Cortex of kidney (tissue), 1 donor: Measurements from ENCODE around the gene SFMBT1.
"Not testable (repeated sequence)": the region's sequence is repeated elsewhere in the genome, so short reads cannot be mapped to it uniquely, and the experiment has no call there.

Source experiments
- DNase-seq: peaks from one replicate; lab custom pipeline; 2025; lab: John Stamatoyannopoulos, UW

SFMBT1 gene

GRCh38 chr3:53072653-53073552, 27.0 kb upstream of the SFMBT1 start:
- DNase-seq, result no peak

- no peak for DNase-seq
These were observed 26.1 kb upstream of the SFMBT1 start for GRCh38 chr3:53071882-53072431.

GRCh38 chr3:53069422-53070068, 23.7 kb upstream of the SFMBT1 start:
- no peak for DNase-seq

- DNase-seq, result no peak
These were observed 22.3 kb upstream of the SFMBT1 start for GRCh38 chr3:53068176-53068575.

- DNase-seq, result no peak
These were observed 21.7 kb upstream of the SFMBT1 start for GRCh38 chr3:53067567-53067966.

- no peak for DNase-seq
These were observed 20.1 kb upstream of the SFMBT1 start for GRCh38 chr3:53065841-53066480.

- no peak for DNase-seq
These were observed 17.0 kb upstream of the SFMBT1 start for GRCh38 chr3:53062905-53063304.

- no peak for DNase-seq
These were observed 10.6 kb upstream of the SFMBT1 start for GRCh38 chr3:53056442-53056841.

GRCh38 chr3:53054233-53054632, 8.4 kb upstream of the SFMBT1 start:
- DNase-seq, result not testable (repeated sequence)

GRCh38 chr3:53051929-53052328, 6.1 kb upstream of the SFMBT1 start:
- DNase-seq, result no peak

GRCh38 chr3:53049987-53050386, 4.1 kb upstream of the SFMBT1 start:
- DNase-seq, result no peak

- DNase-seq, result no peak
These were observed 598 bp upstream of the SFMBT1 start for GRCh38 chr3:53046171-53047170.

GRCh38 chr3:53044711-53045517, 959 bp downstream of the SFMBT1 start:
- no peak for DNase-seq

- no peak for DNase-seq
These were observed 1.5 kb downstream of the SFMBT1 start for GRCh38 chr3:53044371-53044710.

- no peak for DNase-seq
These were observed 2.1 kb downstream of the SFMBT1 start for GRCh38 chr3:53043738-53044137.

GRCh38 chr3:53042651-53043050, 3.2 kb downstream of the SFMBT1 start:
- no peak for DNase-seq

- DNase-seq, result no peak
These were observed 5.5 kb downstream of the SFMBT1 start for GRCh38 chr3:53040351-53040820.

GRCh38 chr3:53039376-53039752, 6.5 kb downstream of the SFMBT1 start:
- DNase-seq, result no peak

GRCh38 chr3:53038679-53039375, 7.0 kb downstream of the SFMBT1 start:
- no peak for DNase-seq
